DOHH2 (cell line): Measurements from ENCODE around the gene CBFA2T2.

ENCODE experiments used
- CTCF ChIP-seq: fragments of 200-600 bp; sonication (generic); IDR thresholded peaks from one replicate; pipeline ENCODE4 v1.5.1; 2014; ENCODE audit warnings: antibody characterized with exemption, mild to moderate bottlenecking, low read depth, low read length; ENCODE audit not compliant: poor library complexity, severe bottlenecking
- EZH2phosphoT487 ChIP-seq: fragments of 200-600 bp; sonication (generic); IDR thresholded peaks from 2 replicates; pipeline ENCODE4 v1.6.1; 2017; ENCODE audit warnings: borderline replicate concordance, mild to moderate bottlenecking, antibody characterized with exemption, low read length, moderate library complexity, mixed read lengths

GRCh38 chr20:33583143-33583542 lies 93.2 kb downstream of the CBFA2T2 start:
- TF ChIP-seq CTCF (no peak), EZH2phosphoT487 (no peak)
